ENCODE results near the gene TCF7L2.

TCF7L2 gene

DNA sequence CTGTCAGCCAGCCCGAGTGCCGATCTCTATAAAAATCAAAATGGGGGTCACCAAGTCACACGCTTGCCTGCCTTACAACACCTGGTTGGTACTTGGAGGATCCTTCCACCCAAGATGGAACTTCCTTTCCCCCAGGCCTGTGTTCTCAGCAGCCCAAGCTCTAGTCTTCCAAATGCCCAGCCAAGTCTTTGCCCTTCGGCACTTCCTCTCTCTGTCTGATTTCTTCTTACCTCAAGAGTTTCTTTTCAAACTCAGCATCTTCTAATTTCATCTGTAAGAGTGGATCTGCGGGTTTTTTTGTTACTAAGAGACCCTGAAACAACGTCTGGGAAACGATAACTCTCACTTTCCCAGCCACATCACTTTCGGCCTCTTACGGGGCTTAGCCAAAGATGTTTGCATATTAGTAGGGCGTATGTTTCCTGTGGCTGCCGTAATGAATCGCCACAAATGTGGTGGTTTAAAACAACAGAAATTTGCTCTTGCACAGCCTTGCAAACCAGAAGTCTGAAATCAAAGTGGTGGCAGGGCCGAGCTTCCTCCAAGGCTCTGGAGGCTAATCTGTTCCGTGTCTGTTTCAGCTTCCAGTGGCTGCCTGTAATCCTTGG, 219.9 kb downstream of the TCF7L2 start:
- Histone ChIP-seq H3K18ac (ENCODE audit: low read depth in 1 of 2, low read length in 2 of 2) (no peak overlapping the region), H4K8ac (ENCODE audit: low read length) (no peak overlapping the region), H3K27ac (ENCODE audit: low read length, poor library complexity, severe bottlenecking) (no peak overlapping the region), H2BK5ac (ENCODE audit: low read depth, low read length, poor library complexity, severe bottlenecking) (no peak overlapping the region), H2BK120ac (ENCODE audit: low read depth, low read length) (no peak overlapping the region), H2BK15ac (ENCODE audit: low read depth, poor library complexity, severe bottlenecking) (no peak overlapping the region), H3K23ac (ENCODE audit: low read length in 2 of 2) (no peak overlapping the region), H3K9me3 (ENCODE audit: control insufficient read depth, low read length) (no peaks in the 10 kb centered on the region), H2BK12ac (ENCODE audit: low read length in 2 of 2) (no peak overlapping the region), H3K4me3 (ENCODE audit: insufficient read depth in 1 of 2, low read depth in 1 of 2, low read length in 2 of 2) (no peak overlapping the region), H3K9ac (ENCODE audit: low read length) (no peak overlapping the region), H3K14ac (ENCODE audit: low read length in 2 of 2) (no peak overlapping the region), H4K91ac (ENCODE audit: low read length) (peak overlapping the region; percentile 69), H3K4me2 (ENCODE audit: low read length, poor library complexity, severe bottlenecking) (no peak overlapping the region), H2AFZ (ENCODE audit: low read depth, low read length) (no peak overlapping the region), H3K4ac (ENCODE audit: low read depth in 1 of 2, low read length in 2 of 2) (no peak overlapping the region), H3K4me1 (ENCODE audit: control insufficient read depth, insufficient read depth, low read depth, low read length) (no peaks in the 10 kb centered on the region), H3K36me3 (ENCODE audit: control insufficient read depth in 1 of 2, insufficient read depth in 2 of 2, low read depth in 1 of 2, low read length in 2 of 2) (peaks cover 21 to 32% of the 10 kb centered on the region in 2 experiments), H3K27me3 (ENCODE audit: control insufficient read depth in 1 of 2, insufficient read depth in 1 of 2, low read length in 2 of 2) (no peaks in the 10 kb centered on the region), H2AK5ac (ENCODE audit: low read length, severe bottlenecking) (no peak overlapping the region), H3K79me1 (replicated peaks; ENCODE audit: low read length, poor library complexity, severe bottlenecking) (peaks cover 9% of the 10 kb centered on the region)
- WGBS: 95% methylated on average over 14 of the region's 14 CpGs
- no peak for DNase-seq

DNA sequence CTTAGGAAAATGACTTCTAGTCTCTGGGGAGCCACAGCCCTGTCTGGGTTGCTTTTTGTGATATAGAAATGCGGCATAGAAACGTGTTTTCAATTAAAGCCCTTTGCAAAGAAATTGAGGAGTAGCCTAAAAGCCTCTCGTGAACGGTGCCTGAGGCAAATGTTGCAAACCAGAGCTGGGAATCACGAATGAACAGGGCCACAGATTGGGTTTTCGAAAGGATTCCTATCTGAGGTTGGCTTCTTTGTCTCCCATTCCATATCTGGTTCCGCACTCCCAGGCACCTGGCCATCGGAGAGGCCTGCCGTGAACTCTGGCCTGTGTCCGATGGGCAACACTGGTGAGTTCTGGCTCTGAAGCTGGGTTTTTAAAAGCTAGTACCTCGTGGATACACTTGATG, 221.6 kb downstream of the TCF7L2 start:
- H3K4me2 ChIP-seq (ENCODE audit: low read length, poor library complexity, severe bottlenecking): no peak overlapping the region
- no peak overlapping the region for H3K9ac ChIP-seq (ENCODE audit: low read length)
- H2BK15ac ChIP-seq (ENCODE audit: low read depth, poor library complexity, severe bottlenecking): no peak overlapping the region
- H2BK12ac ChIP-seq (ENCODE audit: low read length in 2 of 2): no peak overlapping the region
- no peak overlapping the region for H4K91ac ChIP-seq (ENCODE audit: low read length)
- no peak overlapping the region for H3K14ac ChIP-seq (ENCODE audit: low read length in 2 of 2)
- H2BK120ac ChIP-seq (ENCODE audit: low read depth, low read length): no peak overlapping the region
- H3K23ac ChIP-seq (ENCODE audit: low read length in 2 of 2): no peak overlapping the region
- H3K79me1 ChIP-seq (replicated peaks; ENCODE audit: low read length, poor library complexity, severe bottlenecking): peaks cover 1% of the 10 kb centered on the region
- H3K4me1 ChIP-seq (ENCODE audit: control insufficient read depth, insufficient read depth, low read depth, low read length): no peaks in the 10 kb centered on the region
- H3K4me3 ChIP-seq (ENCODE audit: insufficient read depth in 1 of 2, low read depth in 1 of 2, low read length in 2 of 2): no peak overlapping the region
- H3K36me3 ChIP-seq (ENCODE audit: control insufficient read depth in 1 of 2, insufficient read depth in 2 of 2, low read depth in 1 of 2, low read length in 2 of 2): peaks cover 12 to 16% of the 10 kb centered on the region in 2 experiments
- H3K4ac ChIP-seq (ENCODE audit: low read depth in 1 of 2, low read length in 2 of 2): no peak overlapping the region
- H3K27ac ChIP-seq (ENCODE audit: low read length, poor library complexity, severe bottlenecking): no peak overlapping the region
- H3K27me3 ChIP-seq (ENCODE audit: control insufficient read depth in 1 of 2, insufficient read depth in 1 of 2, low read length in 2 of 2): no peaks in the 10 kb centered on the region
- 95% methylated on average over 10 of the region's 11 CpGs for WGBS
- DNase-seq: no peak
- no peak overlapping the region for H3K18ac ChIP-seq (ENCODE audit: low read depth in 1 of 2, low read length in 2 of 2)
- H2AFZ ChIP-seq (ENCODE audit: low read depth, low read length): no peak overlapping the region
- H2AK5ac ChIP-seq (ENCODE audit: low read length, severe bottlenecking): no peak overlapping the region
- no peak overlapping the region for H2BK5ac ChIP-seq (ENCODE audit: low read depth, low read length, poor library complexity, severe bottlenecking)
- no peaks in the 10 kb centered on the region for H3K9me3 ChIP-seq (ENCODE audit: control insufficient read depth, low read length)
- no peak overlapping the region for H4K8ac ChIP-seq (ENCODE audit: low read length)

DNA sequence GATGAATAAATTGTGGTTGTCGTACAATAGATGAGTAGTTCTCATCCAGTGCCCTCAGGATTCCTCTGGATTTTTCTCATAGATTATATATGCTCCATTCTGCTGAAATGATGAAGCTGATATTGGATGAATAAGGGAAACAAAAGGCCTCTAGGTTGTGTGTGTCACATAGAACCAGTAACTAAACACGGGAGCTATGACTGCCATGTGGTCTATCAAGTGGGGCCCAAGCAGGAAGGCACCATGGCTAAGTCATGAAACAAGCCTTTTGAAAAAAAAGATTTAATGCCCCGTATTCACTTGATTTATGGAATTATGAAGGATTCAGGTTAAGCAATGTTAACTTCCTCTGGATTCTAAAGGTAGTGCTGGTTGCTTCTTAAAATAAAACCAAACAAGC, 225.1 kb downstream of the TCF7L2 start:
- no peak overlapping the region for H2BK120ac ChIP-seq (ENCODE audit: low read depth, low read length)
- H2AFZ ChIP-seq (ENCODE audit: low read depth, low read length): no peak overlapping the region
- H2BK12ac ChIP-seq (ENCODE audit: low read length in 2 of 2): no peak overlapping the region
- peaks cover 2% of the 10 kb centered on the region for H3K4me1 ChIP-seq (ENCODE audit: control insufficient read depth, insufficient read depth, low read depth, low read length)
- no peak overlapping the region for H3K27ac ChIP-seq (ENCODE audit: low read length, poor library complexity, severe bottlenecking)
- no peak overlapping the region for H3K4ac ChIP-seq (ENCODE audit: low read depth in 1 of 2, low read length in 2 of 2)
- H3K14ac ChIP-seq (ENCODE audit: low read length in 2 of 2): no peak overlapping the region
- 91% methylated on average over 3 of the region's 3 CpGs for WGBS
- H3K9ac ChIP-seq (ENCODE audit: low read length): no peak overlapping the region
- no peaks in the 10 kb centered on the region for H3K27me3 ChIP-seq (ENCODE audit: control insufficient read depth in 1 of 2, insufficient read depth in 1 of 2, low read length in 2 of 2)
- no peak overlapping the region for H3K23ac ChIP-seq (ENCODE audit: low read length in 2 of 2)
- no peak overlapping the region for H4K91ac ChIP-seq (ENCODE audit: low read length)
- no peak for DNase-seq
- no peak overlapping the region for H3K4me3 ChIP-seq (ENCODE audit: insufficient read depth in 1 of 2, low read depth in 1 of 2, low read length in 2 of 2)
- H3K79me1 ChIP-seq (replicated peaks; ENCODE audit: low read length, poor library complexity, severe bottlenecking): no peaks in the 10 kb centered on the region
- no peak overlapping the region for H3K18ac ChIP-seq (ENCODE audit: low read depth in 1 of 2, low read length in 2 of 2)
- no peak overlapping the region for H3K4me2 ChIP-seq (ENCODE audit: low read length, poor library complexity, severe bottlenecking)
- H2BK15ac ChIP-seq (ENCODE audit: low read depth, poor library complexity, severe bottlenecking): no peak overlapping the region
- H3K36me3 ChIP-seq (ENCODE audit: control insufficient read depth in 1 of 2, insufficient read depth in 2 of 2, low read depth in 1 of 2, low read length in 2 of 2): no peaks in the 10 kb centered on the region
- H4K8ac ChIP-seq (ENCODE audit: low read length): no peak overlapping the region
- H2AK5ac ChIP-seq (ENCODE audit: low read length, severe bottlenecking): no peak overlapping the region
- no peak overlapping the region for H2BK5ac ChIP-seq (ENCODE audit: low read depth, low read length, poor library complexity, severe bottlenecking)
- H3K9me3 ChIP-seq (ENCODE audit: control insufficient read depth, low read length): no peaks in the 10 kb centered on the region

DNA sequence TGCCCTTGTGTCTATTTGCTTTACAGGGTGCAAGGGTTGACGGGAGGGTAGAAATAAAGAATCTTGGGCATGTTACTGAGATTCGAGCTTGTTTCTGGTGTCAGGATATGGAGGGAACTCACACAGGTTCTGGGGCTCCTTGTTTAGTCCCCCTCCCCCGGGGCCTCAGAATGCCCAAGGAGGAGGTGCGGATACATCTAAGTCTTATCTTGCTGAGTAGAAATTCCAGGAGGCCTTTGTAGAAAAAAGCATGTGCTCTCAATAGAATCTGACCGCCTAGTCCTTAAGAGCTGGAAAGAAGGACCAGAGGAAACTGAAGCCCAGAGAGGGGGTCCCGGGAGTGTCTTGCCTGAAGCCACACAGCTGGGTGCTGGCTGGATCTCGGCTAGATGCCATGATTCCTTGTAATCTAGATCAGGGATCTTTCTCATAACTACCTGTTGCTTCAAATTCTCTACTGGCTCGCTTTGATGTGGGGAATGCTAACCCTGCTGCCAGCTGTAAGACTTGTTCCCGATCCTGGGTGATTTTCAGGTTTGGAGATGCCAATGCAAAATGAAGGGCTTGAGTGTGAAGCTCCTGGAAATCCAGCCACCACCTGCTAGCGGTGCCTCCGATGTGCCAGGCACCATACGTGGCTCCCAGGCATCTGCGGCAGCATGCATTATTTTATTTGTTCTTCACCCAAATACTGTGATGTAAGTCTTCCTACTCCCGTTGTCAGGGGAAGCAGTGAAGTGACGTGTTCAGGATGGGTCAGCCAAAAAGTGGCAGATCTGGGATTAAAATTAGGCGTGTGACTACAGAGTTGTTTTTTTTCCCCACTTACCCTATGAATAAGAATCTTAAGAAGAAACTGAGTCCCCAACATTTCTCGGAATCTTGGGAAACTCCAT, 226.0 kb downstream of the TCF7L2 start:
- DNase-seq: no peak
- Histone ChIP-seq H3K23ac (ENCODE audit: low read length in 2 of 2) (no peak overlapping the region), H2BK15ac (ENCODE audit: low read depth, poor library complexity, severe bottlenecking) (no peak overlapping the region), H2AFZ (ENCODE audit: low read depth, low read length) (no peak overlapping the region), H3K9me3 (ENCODE audit: control insufficient read depth, low read length) (no peaks in the 10 kb centered on the region), H3K27me3 (ENCODE audit: control insufficient read depth in 1 of 2, insufficient read depth in 1 of 2, low read length in 2 of 2) (no peaks in the 10 kb centered on the region), H3K18ac (ENCODE audit: low read depth in 1 of 2, low read length in 2 of 2) (no peak overlapping the region), H3K4me2 (ENCODE audit: low read length, poor library complexity, severe bottlenecking) (no peak overlapping the region), H3K4ac (ENCODE audit: low read depth in 1 of 2, low read length in 2 of 2) (no peak overlapping the region), H3K36me3 (ENCODE audit: control insufficient read depth in 1 of 2, insufficient read depth in 2 of 2, low read depth in 1 of 2, low read length in 2 of 2) (no peaks in the 10 kb centered on the region), H4K8ac (ENCODE audit: low read length) (no peak overlapping the region), H2AK5ac (ENCODE audit: low read length, severe bottlenecking) (no peak overlapping the region), H2BK5ac (ENCODE audit: low read depth, low read length, poor library complexity, severe bottlenecking) (no peak overlapping the region), H2BK120ac (ENCODE audit: low read depth, low read length) (no peak overlapping the region), H2BK12ac (ENCODE audit: low read length in 2 of 2) (no peak overlapping the region), H4K91ac (ENCODE audit: low read length) (no peak overlapping the region), H3K4me1 (ENCODE audit: control insufficient read depth, insufficient read depth, low read depth, low read length) (peaks cover 4% of the 10 kb centered on the region), H3K27ac (ENCODE audit: low read length, poor library complexity, severe bottlenecking) (no peak overlapping the region), H3K9ac (ENCODE audit: low read length) (no peak overlapping the region), H3K4me3 (ENCODE audit: insufficient read depth in 1 of 2, low read depth in 1 of 2, low read length in 2 of 2) (no peak overlapping the region), H3K14ac (ENCODE audit: low read length in 2 of 2) (no peak overlapping the region), H3K79me1 (replicated peaks; ENCODE audit: low read length, poor library complexity, severe bottlenecking) (no peaks in the 10 kb centered on the region)
- 99% methylated on average over 14 of the region's 17 CpGs for whole genome bisulfite sequencing
